Gastrocnemius medialis (tissue), 4 donors: ENCODE results near the gene ATF3. TPM values are rescaled to one million over a fixed set of nuclear protein-coding genes. Genes with fewer than 3 reads are reported as not detected.

Experiments used
- ATAC-seq, 2 donors: fragments of 150-250 bp; one replicate each; pipeline ENCODE4 v1.9.1; 2016
- DNase-seq, 2 donors: peaks; one replicate each; pipeline ENCODE4 v3.0.0-alpha.2; 2019
- H3K27ac ChIP-seq, 4 donors: fragments of 200-600 bp; sonication (generic); 1 replicate in 1 of 4; 2 replicates in 3 of 4; pipeline ENCODE4 v1.5.1; 2016 to 2018; ENCODE audit warnings: mild to moderate bottlenecking in 2 of 4, moderate library complexity in 1 of 4
- H3K27me3 ChIP-seq, 3 donors: fragments of 200-600 bp; sonication (generic) in 2 of 3; 1 replicate in 1 of 3; 2 replicates in 2 of 3; pipeline versions ENCODE4 v1.5.1 to v1.6.0; 2016 to 2019; ENCODE audit warnings: mild to moderate bottlenecking in 1 of 3, moderate library complexity in 1 of 3
- H3K36me3 ChIP-seq, 2 donors: fragments of 200-600 bp; sonication (generic) in 1 of 2; one replicate each; pipeline ENCODE4 v1.5.1; 2017 to 2018
- H3K4me1 ChIP-seq, 2 donors: fragments of 200-600 bp; sonication (generic) in 1 of 2; one replicate each; pipeline ENCODE4 v1.5.1; 2016 to 2017; ENCODE audit warnings: mild to moderate bottlenecking in 2 of 2
- H3K4me3 ChIP-seq, 4 donors: fragments of 200-600 bp; sonication (generic) in 3 of 4; 1 replicate in 1 of 4; 2 replicates in 3 of 4; pipeline ENCODE4 v1.5.1; 2016 to 2019; ENCODE audit warnings: mild to moderate bottlenecking in 2 of 4
- H3K9me3 ChIP-seq, 3 donors: fragments of 200-600 bp; sonication (generic) in 2 of 3; 1 replicate in 1 of 3; 2 replicates in 2 of 3; pipeline ENCODE4 v1.5.1; 2016 to 2019
- POLR2A ChIP-seq, 2 donors: fragments of 450-650 bp; IDR thresholded peaks; one replicate each; pipeline ENCODE4 v1.6.1; 2017; ENCODE audit warnings: antibody characterized with exemption in 2 of 2, mild to moderate bottlenecking in 2 of 2, moderate library complexity in 2 of 2
- in situ Hi-C, 4 donors: fragments of 200-750 bp; cut with MboI; loops; one replicate each; pipeline versions ENCODE4 v1.15.0 to v1.8.0; 2017; ENCODE audit warnings: low sequenced_read_pairs in 4 of 4
- intact Hi-C: fragments of 100-400 bp; cut with DNase I; formaldehyde crosslinking; loops from one replicate; pipeline ENCODE4 v1.15.1; 2023; ENCODE audit warnings: low total_unique reads
- total RNA-seq, 4 donors: library from RNA; depleted of rRNA; stranded (reverse); fragments of >200 nt; gene quantifications; one replicate each; pipeline versions ENCODE4 v1.1.0 to v1.2.3, GENCODE V29; 2016
- TF ChIP-seq, protein P1 (sequence below), 5 experiments: fragments of 450-650 bp in 3 of 5; fragments of 200-600 bp in 2 of 5; sonication (generic) in 2 of 5; IDR thresholded peaks in 4 of 5; conservative IDR thresholded peaks in 1 of 5; 1 replicate in 4 of 5; 2 replicates in 1 of 5; pipeline ENCODE4 v1.5.1; 2016 to 2019; ENCODE audit warnings: antibody characterized with exemption in 5 of 5, mild to moderate bottlenecking in 3 of 5, moderate library complexity in 3 of 5

The ATF3 gene
- total RNA-seq, 4 donors from 2014 or later, result 1.9 to 7.4 (median 7.2) TPM

DNA sequence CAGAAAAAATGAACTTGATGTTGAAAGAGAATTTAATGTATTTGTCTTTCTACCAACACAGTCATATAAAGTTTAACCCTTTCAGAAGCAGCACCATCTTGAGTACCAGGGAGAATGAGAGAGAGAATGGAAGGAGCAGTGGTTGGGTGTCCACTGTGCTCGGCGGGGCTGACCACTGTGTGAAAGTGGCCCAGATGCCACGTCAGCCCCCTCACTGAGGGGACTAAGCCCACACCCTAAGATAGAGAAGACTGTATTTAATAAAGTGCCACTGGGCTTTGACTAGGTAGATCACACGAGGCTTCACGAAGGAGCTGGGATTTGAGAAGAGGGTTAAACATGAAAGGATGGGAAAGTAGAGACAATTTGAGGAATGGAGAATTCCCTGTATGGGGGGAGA is 59.9 kb downstream of the ATF3 start:
- Histone ChIP-seq H3K4me3 (no peak overlapping the region), H3K9me3 (no peaks in the 10 kb centered on the region), H3K36me3 (no peaks in the 10 kb centered on the region), H3K27me3 (peaks cover 0 to 5% (median 3%) of the 10 kb centered on the region in 3 donors), H3K4me1 (peaks cover 0 to 23% of the 10 kb centered on the region in 2 donors), H3K27ac (peak overlapping the region in 3 of 4 donors; percentile 49 to 63 (median 57))
- ATAC-seq (no peak), DNase-seq (no peak)
- TF ChIP-seq, protein P1, sequence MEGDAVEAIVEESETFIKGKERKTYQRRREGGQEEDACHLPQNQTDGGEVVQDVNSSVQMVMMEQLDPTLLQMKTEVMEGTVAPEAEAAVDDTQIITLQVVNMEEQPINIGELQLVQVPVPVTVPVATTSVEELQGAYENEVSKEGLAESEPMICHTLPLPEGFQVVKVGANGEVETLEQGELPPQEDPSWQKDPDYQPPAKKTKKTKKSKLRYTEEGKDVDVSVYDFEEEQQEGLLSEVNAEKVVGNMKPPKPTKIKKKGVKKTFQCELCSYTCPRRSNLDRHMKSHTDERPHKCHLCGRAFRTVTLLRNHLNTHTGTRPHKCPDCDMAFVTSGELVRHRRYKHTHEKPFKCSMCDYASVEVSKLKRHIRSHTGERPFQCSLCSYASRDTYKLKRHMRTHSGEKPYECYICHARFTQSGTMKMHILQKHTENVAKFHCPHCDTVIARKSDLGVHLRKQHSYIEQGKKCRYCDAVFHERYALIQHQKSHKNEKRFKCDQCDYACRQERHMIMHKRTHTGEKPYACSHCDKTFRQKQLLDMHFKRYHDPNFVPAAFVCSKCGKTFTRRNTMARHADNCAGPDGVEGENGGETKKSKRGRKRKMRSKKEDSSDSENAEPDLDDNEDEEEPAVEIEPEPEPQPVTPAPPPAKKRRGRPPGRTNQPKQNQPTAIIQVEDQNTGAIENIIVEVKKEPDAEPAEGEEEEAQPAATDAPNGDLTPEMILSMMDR (IDR thresholded peaks at IDR 0.05 in 4 of 5, conservative IDR thresholded peaks at IDR 0.05 in 1 of 5), result no peak
- TF ChIP-seq POLR2A (IDR thresholded peaks at IDR 0.05), result no peak
- in situ Hi-C loops, result loop anchor here in 1 of 4 donors (10.0 to 25.0 kb wide), 2 partner anchors 126 to 319 kb away; partner anchors contain the start of genes NSL1 and TATDN3
- intact Hi-C loops, result loop anchor here (10.0 kb wide), 1 partner anchor 326 kb away; no protein-coding TSS in a partner anchor

DNA sequence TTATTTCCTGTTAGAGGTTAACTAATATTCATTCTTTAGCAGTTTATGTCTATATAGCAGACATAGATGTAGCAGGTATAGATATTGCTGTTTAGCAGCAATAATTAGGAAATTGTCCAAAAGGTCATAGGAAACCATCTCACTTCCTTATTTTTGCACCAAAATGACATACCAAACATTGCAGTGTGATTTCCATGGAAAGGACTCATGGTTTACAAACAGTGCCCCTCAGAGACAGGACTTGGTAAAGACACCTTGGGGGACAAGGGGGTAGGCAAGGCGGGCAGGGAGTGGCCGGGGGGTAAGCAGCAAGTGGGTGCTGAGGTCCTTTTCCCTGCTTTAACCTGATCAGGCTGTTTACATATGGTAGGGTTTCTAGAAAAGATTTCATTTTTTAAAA is 60.5 kb downstream of the ATF3 start:
- intact Hi-C loops (loop anchor here (10.0 kb wide), 1 partner anchor 326 kb away; no protein-coding TSS in a partner anchor), in situ Hi-C loops (loop anchor here in 1 of 4 donors (10.0 to 25.0 kb wide), 2 partner anchors 126 to 318 kb away; partner anchors contain the start of genes NSL1 and TATDN3)
- TF ChIP-seq, protein P1 (IDR thresholded peaks at IDR 0.05 in 4 of 5, conservative IDR thresholded peaks at IDR 0.05 in 1 of 5), result no peak
- no peak for TF ChIP-seq POLR2A (IDR thresholded peaks at IDR 0.05)
- H3K27ac ChIP-seq, result no peak overlapping the region
- no peak overlapping the region for H3K4me3 ChIP-seq
- H3K36me3 ChIP-seq, result no peaks in the 10 kb centered on the region
- peaks cover 0 to 5% (median 3%) of the 10 kb centered on the region in 3 donors for H3K27me3 ChIP-seq
- H3K4me1 ChIP-seq, result peaks cover 0 to 23% of the 10 kb centered on the region in 2 donors
- no peak for ATAC-seq
- DNase-seq, result no peak
- no peaks in the 10 kb centered on the region for H3K9me3 ChIP-seq

DNA sequence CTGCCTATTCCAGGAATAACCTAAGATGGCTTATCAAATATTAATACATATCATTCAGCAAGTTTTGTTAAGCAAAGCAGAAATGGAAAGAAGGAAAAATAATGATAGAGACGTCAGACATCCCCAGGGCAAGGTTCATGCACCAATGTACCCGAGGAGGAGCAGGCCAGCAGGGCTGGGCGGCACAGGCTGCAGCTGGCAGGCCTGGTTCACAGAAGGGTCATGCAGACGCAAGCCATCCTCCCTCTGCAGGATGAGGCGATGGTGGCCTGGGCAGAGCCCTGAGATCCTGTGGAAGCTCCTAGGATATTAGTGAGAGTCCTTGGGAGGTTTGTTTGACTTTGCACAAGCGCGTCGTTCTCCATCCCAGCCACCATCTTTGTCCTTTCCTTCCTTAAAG is 61.0 kb downstream of the ATF3 start:
- ATAC-seq (no peak), DNase-seq (no peak)
- H3K27ac ChIP-seq, result no peak overlapping the region
- no peak overlapping the region for H3K4me3 ChIP-seq
- in situ Hi-C loops (loop anchor here in 1 of 4 donors (10.0 to 25.0 kb wide), 2 partner anchors 125 to 318 kb away; partner anchors contain the start of genes NSL1 and TATDN3), intact Hi-C loops (loop anchor here (10.0 kb wide), 1 partner anchor 325 kb away; no protein-coding TSS in a partner anchor)
- peaks cover 0 to 5% (median 3%) of the 10 kb centered on the region in 3 donors for H3K27me3 ChIP-seq
- TF ChIP-seq POLR2A (IDR thresholded peaks at IDR 0.05), result no peak
- TF ChIP-seq, protein P1 (IDR thresholded peaks at IDR 0.05 in 4 of 5, conservative IDR thresholded peaks at IDR 0.05 in 1 of 5), result no peak
- no peaks in the 10 kb centered on the region for H3K36me3 ChIP-seq
- no peaks in the 10 kb centered on the region for H3K9me3 ChIP-seq
- H3K4me1 ChIP-seq, result peaks cover 0 to 23% of the 10 kb centered on the region in 2 donors

DNA sequence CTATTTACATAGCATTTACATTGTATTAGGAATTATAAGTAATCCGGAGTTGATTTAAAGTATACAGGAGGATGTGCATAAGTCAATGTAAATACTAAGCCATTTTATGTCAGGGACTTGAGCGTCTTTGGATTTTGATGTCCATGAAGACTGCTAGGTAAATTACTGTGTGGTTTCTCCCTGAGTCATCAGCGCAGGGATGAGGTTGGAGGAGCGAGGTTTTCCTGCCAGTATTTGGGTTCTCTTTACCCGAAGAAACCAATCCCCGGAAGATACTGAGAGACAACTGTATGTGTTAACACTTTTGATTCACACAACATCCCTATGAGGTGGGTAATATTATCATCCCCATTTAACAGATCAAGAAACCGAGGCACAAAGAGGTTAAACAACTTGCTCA is 61.7 kb downstream of the ATF3 start:
- no peak overlapping the region for H3K27ac ChIP-seq
- intact Hi-C loops (no loop called here), in situ Hi-C loops (loop anchor here in 1 of 4 donors (25.0 kb wide), 1 partner anchor 317 kb away; no protein-coding TSS in a partner anchor)
- peaks cover 0 to 23% of the 10 kb centered on the region in 2 donors for H3K4me1 ChIP-seq
- TF ChIP-seq, protein P1 (IDR thresholded peaks at IDR 0.05 in 4 of 5, conservative IDR thresholded peaks at IDR 0.05 in 1 of 5), result no peak
- TF ChIP-seq POLR2A (IDR thresholded peaks at IDR 0.05), result no peak
- ATAC-seq, result no peak
- H3K27me3 ChIP-seq, result peaks cover 0 to 5% (median 3%) of the 10 kb centered on the region in 3 donors
- no peak for DNase-seq
- no peaks in the 10 kb centered on the region for H3K36me3 ChIP-seq
- no peak overlapping the region for H3K4me3 ChIP-seq
- H3K9me3 ChIP-seq, result no peaks in the 10 kb centered on the region

Other genes with a start within 250 kb of the ATF3 start
- gene PACC1, start 193.9 kb upstream of the ATF3 start, total RNA-seq, result 1 to 10 TPM; 1.4 to 3.8 (median 2.5) TPM
- 100 to 1,000 TPM in 2 of 4 donors, 10 to 100 TPM in 2; 74.8 to 149 (median 112) TPM for gene NENF, start 175.8 kb upstream of the ATF3 start, total RNA-seq
- gene BATF3, start 91.1 kb downstream of the ATF3 start, total RNA-seq, result 1 to 10 TPM in 1 of 4 donors, under 1 TPM in 1, not detected in 2; 0.38 to 5.1 TPM
- 10 to 100 TPM; 21.3 to 42.6 (median 28.2) TPM for gene NSL1, start 183.0 kb downstream of the ATF3 start, total RNA-seq
- 10 to 100 TPM; 19.5 to 27.3 (median 25.6) TPM for gene TATDN3, start 183.1 kb downstream of the ATF3 start, total RNA-seq
- not detected for gene SPATA45, start 238.9 kb downstream of the ATF3 start, total RNA-seq
- gene FLVCR1, start 249.5 kb downstream of the ATF3 start, total RNA-seq, result 10 to 100 TPM in 1 of 4 donors, 1 to 10 TPM in 2, under 1 TPM in 1; 0.66 to 19.8 (median 1.7) TPM